ENCODE results near the gene SLC35F3.
"Not testable (repeated sequence)": the region's sequence is repeated elsewhere in the genome, so short reads cannot be mapped to it uniquely, and the experiment has no call there.

SLC35F3 gene

GRCh38 chr1:234199476-234200127, 295.1 kb downstream of the SLC35F3 start:
- H3K27ac ChIP-seq (ENCODE audit: low read length): no peak overlapping the region
- H3K9me3 ChIP-seq (ENCODE audit: control insufficient read depth in 1 of 2, low read length in 2 of 2): no peaks in the 10 kb centered on the region
- no peaks in the 10 kb centered on the region for H3K36me3 ChIP-seq (ENCODE audit: control insufficient read depth in 1 of 2, insufficient read depth in 2 of 2, low read length in 2 of 2)
- H3K27me3 ChIP-seq (ENCODE audit: low read depth, low read length): no peaks in the 10 kb centered on the region
- H3K4me1 ChIP-seq (ENCODE audit: control insufficient read depth in 1 of 2, insufficient read depth in 2 of 2, low read length in 2 of 2): no peaks in the 10 kb centered on the region
- H3K4me3 ChIP-seq (ENCODE audit: low read depth in 1 of 2, low read length in 2 of 2): no peak overlapping the region

DNA sequence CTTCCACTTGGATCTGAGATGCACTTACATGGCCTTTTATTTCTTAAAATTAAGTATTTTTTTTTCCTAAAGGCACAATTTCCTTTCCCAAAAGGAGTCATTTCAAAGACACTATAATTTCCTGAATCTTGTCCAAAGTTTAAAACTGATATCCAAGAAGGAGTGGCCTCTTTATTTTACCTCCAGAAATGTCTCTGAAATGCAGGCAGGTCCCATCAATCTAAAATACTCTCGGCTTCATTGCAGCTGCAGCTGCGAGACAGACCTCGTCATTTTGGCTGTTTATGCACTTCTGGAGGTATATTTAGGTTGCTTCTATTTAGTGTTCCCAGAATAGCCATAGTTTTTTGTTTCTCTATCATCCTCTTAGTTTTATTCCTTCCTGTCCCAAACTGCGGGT, 296.1 kb downstream of the SLC35F3 start:
- no peaks in the 10 kb centered on the region for H3K27me3 ChIP-seq (ENCODE audit: low read depth, low read length)
- H3K4me3 ChIP-seq (ENCODE audit: low read depth in 1 of 2, low read length in 2 of 2): no peak overlapping the region
- H3K9me3 ChIP-seq (ENCODE audit: control insufficient read depth in 1 of 2, low read length in 2 of 2): no peaks in the 10 kb centered on the region
- H3K36me3 ChIP-seq (ENCODE audit: control insufficient read depth in 1 of 2, insufficient read depth in 2 of 2, low read length in 2 of 2): no peaks in the 10 kb centered on the region
- no peak overlapping the region for H3K27ac ChIP-seq (ENCODE audit: low read length)
- H3K4me1 ChIP-seq (ENCODE audit: control insufficient read depth in 1 of 2, insufficient read depth in 2 of 2, low read length in 2 of 2): no peaks in the 10 kb centered on the region

- H3K27ac ChIP-seq (ENCODE audit: low read length): no peak overlapping the region
- H3K36me3 ChIP-seq (ENCODE audit: control insufficient read depth in 1 of 2, insufficient read depth in 2 of 2, low read length in 2 of 2): no peaks in the 10 kb centered on the region
- no peaks in the 10 kb centered on the region for H3K4me1 ChIP-seq (ENCODE audit: control insufficient read depth in 1 of 2, insufficient read depth in 2 of 2, low read length in 2 of 2)
- H3K4me3 ChIP-seq (ENCODE audit: low read depth in 1 of 2, low read length in 2 of 2): no peak overlapping the region
- no peaks in the 10 kb centered on the region for H3K27me3 ChIP-seq (ENCODE audit: low read depth, low read length)
- no peaks in the 10 kb centered on the region for H3K9me3 ChIP-seq (ENCODE audit: control insufficient read depth in 1 of 2, low read length in 2 of 2)
Measured at GRCh38 chr1:234201600-234201999, 297.1 kb downstream of the SLC35F3 start.

DNA sequence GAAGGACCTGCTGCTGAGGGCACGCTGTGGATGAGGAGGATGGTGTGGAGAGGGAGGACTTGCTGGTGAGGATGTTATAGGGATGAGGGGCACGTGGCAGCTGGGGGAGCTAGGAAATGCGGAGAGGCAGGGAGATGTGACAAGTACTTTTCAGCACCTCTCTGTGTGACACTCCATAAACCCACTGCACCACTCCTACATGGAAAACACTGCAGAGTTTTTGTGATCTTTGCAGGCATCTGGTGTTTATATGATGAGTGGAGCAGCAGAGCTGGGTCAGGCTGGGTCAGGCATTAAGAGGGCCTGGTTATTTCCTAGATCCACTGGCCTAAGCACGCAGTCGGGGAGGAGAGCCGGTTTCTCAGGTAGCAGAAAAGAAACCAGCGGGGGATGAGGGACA, 301.5 kb downstream of the SLC35F3 start:
- H3K4me3 ChIP-seq (ENCODE audit: low read depth in 1 of 2, low read length in 2 of 2): no peak overlapping the region
- H3K27ac ChIP-seq (ENCODE audit: low read length): no peak overlapping the region
- no peaks in the 10 kb centered on the region for H3K27me3 ChIP-seq (ENCODE audit: low read depth, low read length)
- no peaks in the 10 kb centered on the region for H3K36me3 ChIP-seq (ENCODE audit: control insufficient read depth in 1 of 2, insufficient read depth in 2 of 2, low read length in 2 of 2)
- no peaks in the 10 kb centered on the region for H3K4me1 ChIP-seq (ENCODE audit: control insufficient read depth in 1 of 2, insufficient read depth in 2 of 2, low read length in 2 of 2)
- no peaks in the 10 kb centered on the region for H3K9me3 ChIP-seq (ENCODE audit: control insufficient read depth in 1 of 2, low read length in 2 of 2)

DNA sequence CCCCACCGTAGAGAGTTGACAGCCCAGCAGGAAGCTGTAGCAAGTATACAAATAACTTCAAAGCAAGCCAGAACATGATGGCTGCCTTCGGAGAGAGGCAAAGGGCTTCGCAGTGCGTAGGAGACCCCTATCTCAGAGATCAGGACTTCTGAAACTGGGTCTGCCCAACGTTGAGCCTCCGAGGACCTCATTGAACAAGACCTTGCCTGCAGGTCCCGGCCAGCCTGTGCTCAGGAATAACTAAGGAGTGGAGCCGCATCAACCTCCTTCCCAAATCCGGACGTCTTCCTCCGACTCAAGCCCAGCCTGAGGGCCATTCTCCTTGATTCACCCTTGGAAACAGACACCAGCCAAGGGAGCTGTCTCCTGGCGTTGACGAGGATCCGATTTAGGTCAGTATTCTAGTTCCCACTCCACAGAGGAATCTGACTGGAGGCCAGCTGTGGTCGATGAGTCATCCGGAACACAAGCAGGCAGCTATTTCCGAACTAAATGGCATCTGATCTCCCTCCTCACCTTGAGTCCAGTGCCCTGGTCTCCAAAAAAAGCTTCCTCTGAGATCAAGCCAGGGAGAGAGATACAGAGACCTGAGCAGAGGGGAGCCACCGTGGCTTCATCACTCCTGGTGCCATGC, 302.3 kb downstream of the SLC35F3 start:
- no peaks in the 10 kb centered on the region for H3K27me3 ChIP-seq (ENCODE audit: low read depth, low read length)
- no peak overlapping the region for H3K27ac ChIP-seq (ENCODE audit: low read length)
- no peaks in the 10 kb centered on the region for H3K4me1 ChIP-seq (ENCODE audit: control insufficient read depth in 1 of 2, insufficient read depth in 2 of 2, low read length in 2 of 2)
- H3K4me3 ChIP-seq (ENCODE audit: low read depth in 1 of 2, low read length in 2 of 2): no peak overlapping the region
- no peaks in the 10 kb centered on the region for H3K36me3 ChIP-seq (ENCODE audit: control insufficient read depth in 1 of 2, insufficient read depth in 2 of 2, low read length in 2 of 2)
- H3K9me3 ChIP-seq (ENCODE audit: control insufficient read depth in 1 of 2, low read length in 2 of 2): no peaks in the 10 kb centered on the region

GRCh38 chr1:234208351-234208750, 303.9 kb downstream of the SLC35F3 start:
- Histone ChIP-seq H3K36me3 (ENCODE audit: control insufficient read depth in 1 of 2, insufficient read depth in 2 of 2, low read length in 2 of 2) (no peaks in the 10 kb centered on the region), H3K9me3 (ENCODE audit: control insufficient read depth in 1 of 2, low read length in 2 of 2) (no peaks in the 10 kb centered on the region), H3K27me3 (ENCODE audit: low read depth, low read length) (no peaks in the 10 kb centered on the region), H3K4me3 (ENCODE audit: low read depth in 1 of 2, low read length in 2 of 2) (no peak overlapping the region), H3K4me1 (ENCODE audit: control insufficient read depth in 1 of 2, insufficient read depth in 2 of 2, low read length in 2 of 2) (peaks cover 0 to 7% of the 10 kb centered on the region in 2 donors), H3K27ac (ENCODE audit: low read length) (no peak overlapping the region)

DNA sequence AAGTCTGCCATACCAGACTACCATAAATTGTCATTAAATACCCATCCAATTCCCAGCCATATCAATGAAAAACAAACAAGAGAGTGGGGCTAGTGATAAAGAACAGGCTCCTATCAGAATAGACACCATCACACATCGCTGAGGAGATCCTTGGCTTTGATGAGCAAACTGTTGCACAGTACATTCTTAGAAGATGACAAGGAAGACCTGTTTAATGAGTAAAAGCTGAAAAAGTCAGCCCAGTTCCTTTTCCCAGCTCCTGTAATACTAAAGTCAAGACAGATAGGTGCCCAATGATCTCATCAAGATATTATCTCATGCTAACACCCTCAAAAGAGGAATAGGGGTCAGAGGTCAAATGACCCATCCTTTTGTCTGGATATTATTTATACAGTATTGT, 304.3 kb downstream of the SLC35F3 start:
- Histone ChIP-seq H3K27me3 (ENCODE audit: low read depth, low read length) (no peaks in the 10 kb centered on the region), H3K36me3 (ENCODE audit: control insufficient read depth in 1 of 2, insufficient read depth in 2 of 2, low read length in 2 of 2) (no peaks in the 10 kb centered on the region), H3K4me3 (ENCODE audit: low read depth in 1 of 2, low read length in 2 of 2) (no peak overlapping the region), H3K9me3 (ENCODE audit: control insufficient read depth in 1 of 2, low read length in 2 of 2) (no peaks in the 10 kb centered on the region), H3K27ac (ENCODE audit: low read length) (no peak overlapping the region), H3K4me1 (ENCODE audit: control insufficient read depth in 1 of 2, insufficient read depth in 2 of 2, low read length in 2 of 2) (peaks cover 0 to 12% of the 10 kb centered on the region in 2 donors)

DNA sequence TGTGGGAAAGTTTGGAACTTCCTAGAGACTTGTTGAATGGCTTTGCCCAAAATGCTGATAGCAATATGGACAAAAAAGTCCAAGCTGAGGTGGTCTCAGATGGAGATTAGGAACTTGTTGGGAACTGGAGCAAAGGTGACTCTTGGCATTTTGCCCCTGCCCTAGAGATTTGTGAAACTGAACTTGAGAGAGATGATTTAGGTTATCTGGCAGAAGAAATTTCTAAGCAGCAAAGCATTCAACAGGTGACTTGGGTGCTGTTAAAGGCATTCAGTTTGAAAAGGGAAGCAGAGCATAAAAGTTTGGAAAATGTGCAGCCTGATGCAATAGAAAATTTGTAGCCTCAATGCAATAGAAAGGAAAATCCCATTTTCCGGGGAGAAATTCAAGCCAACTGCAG, 306.0 kb downstream of the SLC35F3 start:
- peaks cover 0 to 23% of the 10 kb centered on the region in 2 donors for H3K4me1 ChIP-seq (ENCODE audit: control insufficient read depth in 1 of 2, insufficient read depth in 2 of 2, low read length in 2 of 2)
- H3K27me3 ChIP-seq (ENCODE audit: low read depth, low read length): not testable (repeated sequence)

GRCh38 chr1:234211855-234212254, 307.4 kb downstream of the SLC35F3 start:
- not testable (repeated sequence) for H3K27me3 ChIP-seq (ENCODE audit: low read depth, low read length); H3K27ac ChIP-seq (ENCODE audit: low read length); H3K9me3 ChIP-seq (ENCODE audit: control insufficient read depth in 1 of 2, low read length in 2 of 2); H3K36me3 ChIP-seq (ENCODE audit: control insufficient read depth in 1 of 2, insufficient read depth in 2 of 2, low read length in 2 of 2); H3K4me3 ChIP-seq (ENCODE audit: low read depth in 1 of 2, low read length in 2 of 2)
- H3K4me1 ChIP-seq (ENCODE audit: control insufficient read depth in 1 of 2, insufficient read depth in 2 of 2, low read length in 2 of 2): peaks cover 0 to 23% of the 10 kb centered on the region in 2 donors

More for the DNA sequence above, 306.0 kb downstream of the SLC35F3 start:
- H3K36me3 ChIP-seq (ENCODE audit: control insufficient read depth in 1 of 2, insufficient read depth in 2 of 2, low read length in 2 of 2); H3K4me3 ChIP-seq (ENCODE audit: low read depth in 1 of 2, low read length in 2 of 2); H3K9me3 ChIP-seq (ENCODE audit: control insufficient read depth in 1 of 2, low read length in 2 of 2); H3K27ac ChIP-seq (ENCODE audit: low read length): not testable (repeated sequence)

GRCh38 chr1:234212764-234213657, 308.5 kb downstream of the SLC35F3 start:
- Histone ChIP-seq H3K4me3 (ENCODE audit: low read depth in 1 of 2, low read length in 2 of 2) (no peak overlapping the region), H3K27me3 (ENCODE audit: low read depth, low read length) (peaks cover 9% of the 10 kb centered on the region)

GRCh38 chr1:234213658-234214128, 309.2 kb downstream of the SLC35F3 start:
- Histone ChIP-seq H3K36me3 (ENCODE audit: control insufficient read depth in 1 of 2, insufficient read depth in 2 of 2, low read length in 2 of 2) (no peaks in the 10 kb centered on the region), H3K4me1 (ENCODE audit: control insufficient read depth in 1 of 2, insufficient read depth in 2 of 2, low read length in 2 of 2) (peaks cover 0 to 23% of the 10 kb centered on the region in 2 donors), H3K27ac (ENCODE audit: low read length) (no peak overlapping the region), H3K4me3 (ENCODE audit: low read depth in 1 of 2, low read length in 2 of 2) (peak overlapping the region; percentile 34 to 72), H3K9me3 (ENCODE audit: control insufficient read depth in 1 of 2, low read length in 2 of 2) (no peaks in the 10 kb centered on the region), H3K27me3 (ENCODE audit: low read depth, low read length) (peaks cover 9% of the 10 kb centered on the region)

More at GRCh38 chr1:234212764-234213657, 308.5 kb downstream of the SLC35F3 start:
- Histone ChIP-seq H3K9me3 (ENCODE audit: control insufficient read depth in 1 of 2, low read length in 2 of 2) (no peaks in the 10 kb centered on the region), H3K4me1 (ENCODE audit: control insufficient read depth in 1 of 2, insufficient read depth in 2 of 2, low read length in 2 of 2) (peaks cover 0 to 23% of the 10 kb centered on the region in 2 donors), H3K27ac (ENCODE audit: low read length) (no peak overlapping the region), H3K36me3 (ENCODE audit: control insufficient read depth in 1 of 2, insufficient read depth in 2 of 2, low read length in 2 of 2) (no peaks in the 10 kb centered on the region)
